ENCODE data around the gene ZNF605. TPM values are rescaled to one million over a fixed set of nuclear protein-coding genes. Genes with fewer than 3 reads are reported as not detected.

The ZNF605 gene
- total RNA-seq, 1 experiment from 2014 or later, result 8.6 TPM

GRCh38 chr12:132948146-132949066, 7.7 kb downstream of the ZNF605 start:
- peaks cover 34% of the 10 kb centered on the region for H3K79me2 ChIP-seq (ENCODE audit: low read length)
- intact Hi-C loops (cut with micrococcal nuclease), result no loop called here

GRCh38 chr12:132946246-132946820, 9.8 kb downstream of the ZNF605 start:
- no peak for ATAC-seq
- ChIA-PET CTCF (no interaction called here), POLR2A (ENCODE audit: unreplicated experiment) (no interaction called here)
- Histone ChIP-seq H3K9me2 (replicated peaks; ENCODE audit: low read length) (no peaks in the 10 kb centered on the region), H3K79me2 (ENCODE audit: low read length) (peaks cover 13% of the 10 kb centered on the region), H3K27ac (ENCODE audit: low read length) (no peak overlapping the region), H3K4me1 (ENCODE audit: insufficient read depth, low read length) (no peaks in the 10 kb centered on the region), H3K9ac (ENCODE audit: low read length) (no peak overlapping the region), H3K4me2 (ENCODE audit: low read length) (no peak overlapping the region), H2AFZ (ENCODE audit: low read length) (no peak overlapping the region), H4K20me1 (ENCODE audit: low read length) (no peaks in the 10 kb centered on the region), H3F3A (ENCODE audit: low read length, unreplicated experiment) (no peaks in the 10 kb centered on the region), H3K27me3 (ENCODE audit: low read length) (no peaks in the 10 kb centered on the region), H3K9me3 (ENCODE audit: low read length) (peaks cover 16% of the 10 kb centered on the region), H3K4me3 (ENCODE audit: low read length) (no peak overlapping the region), H3K36me3 (ENCODE audit: low read depth, low read length) (peaks cover 92% of the 10 kb centered on the region)
- TF ChIP-seq CTCF (conservative IDR thresholded peaks at IDR 0.05; ENCODE audit: low read depth, low read length), result no peak
- no peak for DNase-seq
- BruUV-seq (replicated peaks), result no TSS peak
- intact Hi-C loops (cut with micrococcal nuclease), result no loop called here

More at GRCh38 chr12:132948146-132949066, 7.7 kb downstream of the ZNF605 start:
- no peak overlapping the region for H3K4me2 ChIP-seq (ENCODE audit: low read length)
- ChIA-PET POLR2A (ENCODE audit: unreplicated experiment) (no interaction called here), CTCF (no interaction called here)
- no peaks in the 10 kb centered on the region for H3F3A ChIP-seq (ENCODE audit: low read length, unreplicated experiment)
- H3K9ac ChIP-seq (ENCODE audit: low read length), result no peak overlapping the region
- no peak overlapping the region for H3K27ac ChIP-seq (ENCODE audit: low read length)
- H3K9me2 ChIP-seq (replicated peaks; ENCODE audit: low read length), result no peaks in the 10 kb centered on the region
- peaks cover 26% of the 10 kb centered on the region for H3K9me3 ChIP-seq (ENCODE audit: low read length)
- H2AFZ ChIP-seq (ENCODE audit: low read length), result no peak overlapping the region
- no peak for DNase-seq
- TF ChIP-seq EZH2 (IDR thresholded peaks at IDR 0.05; ENCODE audit: low read length, unreplicated experiment), result no peak
- TF ChIP-seq EZH2phosphoT487 (IDR thresholded peaks at IDR 0.05; ENCODE audit: borderline replicate concordance, low read length), result no peak
- no peak for TF ChIP-seq CTCF (conservative IDR thresholded peaks at IDR 0.05; ENCODE audit: low read depth, low read length)
- H3K27me3 ChIP-seq (ENCODE audit: low read length), result no peaks in the 10 kb centered on the region
- ATAC-seq, result no peak
- no peaks in the 10 kb centered on the region for H4K20me1 ChIP-seq (ENCODE audit: low read length)
- peaks cover 88% of the 10 kb centered on the region for H3K36me3 ChIP-seq (ENCODE audit: low read depth, low read length)
- no TSS peak for BruUV-seq (replicated peaks)
- no peak overlapping the region for H3K4me3 ChIP-seq (ENCODE audit: low read length)
- H3K4me1 ChIP-seq (ENCODE audit: insufficient read depth, low read length), result no peaks in the 10 kb centered on the region

- no peak overlapping the region for H3K9ac ChIP-seq (ENCODE audit: low read length)
- H3K27ac ChIP-seq (ENCODE audit: low read length), result no peak overlapping the region
- H3K4me1 ChIP-seq (ENCODE audit: insufficient read depth, low read length), result no peaks in the 10 kb centered on the region
- H4K20me1 ChIP-seq (ENCODE audit: low read length), result no peaks in the 10 kb centered on the region
- H3F3A ChIP-seq (ENCODE audit: low read length, unreplicated experiment), result no peaks in the 10 kb centered on the region
- ATAC-seq (no peak), DNase-seq (no peak)
- H3K9me3 ChIP-seq (ENCODE audit: low read length), result peaks cover 16% of the 10 kb centered on the region; the same call in 1 of the 2 replicates
- BruUV-seq (replicated peaks), result no TSS peak
- H3K79me2 ChIP-seq (ENCODE audit: low read length), result peaks cover 8% of the 10 kb centered on the region
- intact Hi-C loops (cut with micrococcal nuclease), result no loop called here
- H3K9me2 ChIP-seq (replicated peaks; ENCODE audit: low read length), result no peaks in the 10 kb centered on the region
- no peaks in the 10 kb centered on the region for H3K27me3 ChIP-seq (ENCODE audit: low read length)
- no peak overlapping the region; the same call in 1 of the 2 replicates for H3K4me3 ChIP-seq (ENCODE audit: low read length)
- ChIA-PET POLR2A (ENCODE audit: unreplicated experiment) (no interaction called here), CTCF (no interaction called here)
- TF ChIP-seq EZH2phosphoT487 (IDR thresholded peaks at IDR 0.05; ENCODE audit: borderline replicate concordance, low read length), result no peak
- no peak for TF ChIP-seq EZH2 (IDR thresholded peaks at IDR 0.05; ENCODE audit: low read length, unreplicated experiment)
- no peak for TF ChIP-seq CTCF (conservative IDR thresholded peaks at IDR 0.05; ENCODE audit: low read depth, low read length)
- peaks cover 93% of the 10 kb centered on the region for H3K36me3 ChIP-seq (ENCODE audit: low read depth, low read length)
- H2AFZ ChIP-seq (ENCODE audit: low read length), result no peak overlapping the region
- H3K4me2 ChIP-seq (ENCODE audit: low read length), result no peak overlapping the region
Measured at GRCh38 chr12:132945806-132946205, 10.3 kb downstream of the ZNF605 start.

All from PC-3 (cell line).